Glomerular endothelial cell (primary cell): ENCODE data around the gene HOXA9. TPM values are rescaled to one million over a fixed set of nuclear protein-coding genes. Genes with fewer than 3 reads are reported as not detected.

ENCODE experiments used
- DNase-seq: peaks from one replicate; pipeline ENCODE4 v3.0.0-alpha.2; 2011; ENCODE audit warnings: low read depth, low spot score; ENCODE audit errors: extremely low read depth
- total RNA-seq: library from RNA; depleted of rRNA; stranded (reverse); fragments of >200 nt; gene quantifications from 2 replicates; pipeline ENCODE4 v1.2.3, GENCODE V29; 2015

The HOXA9 gene
- total RNA-seq, 1 donor from 2014 or later = 36.1 TPM

DNA sequence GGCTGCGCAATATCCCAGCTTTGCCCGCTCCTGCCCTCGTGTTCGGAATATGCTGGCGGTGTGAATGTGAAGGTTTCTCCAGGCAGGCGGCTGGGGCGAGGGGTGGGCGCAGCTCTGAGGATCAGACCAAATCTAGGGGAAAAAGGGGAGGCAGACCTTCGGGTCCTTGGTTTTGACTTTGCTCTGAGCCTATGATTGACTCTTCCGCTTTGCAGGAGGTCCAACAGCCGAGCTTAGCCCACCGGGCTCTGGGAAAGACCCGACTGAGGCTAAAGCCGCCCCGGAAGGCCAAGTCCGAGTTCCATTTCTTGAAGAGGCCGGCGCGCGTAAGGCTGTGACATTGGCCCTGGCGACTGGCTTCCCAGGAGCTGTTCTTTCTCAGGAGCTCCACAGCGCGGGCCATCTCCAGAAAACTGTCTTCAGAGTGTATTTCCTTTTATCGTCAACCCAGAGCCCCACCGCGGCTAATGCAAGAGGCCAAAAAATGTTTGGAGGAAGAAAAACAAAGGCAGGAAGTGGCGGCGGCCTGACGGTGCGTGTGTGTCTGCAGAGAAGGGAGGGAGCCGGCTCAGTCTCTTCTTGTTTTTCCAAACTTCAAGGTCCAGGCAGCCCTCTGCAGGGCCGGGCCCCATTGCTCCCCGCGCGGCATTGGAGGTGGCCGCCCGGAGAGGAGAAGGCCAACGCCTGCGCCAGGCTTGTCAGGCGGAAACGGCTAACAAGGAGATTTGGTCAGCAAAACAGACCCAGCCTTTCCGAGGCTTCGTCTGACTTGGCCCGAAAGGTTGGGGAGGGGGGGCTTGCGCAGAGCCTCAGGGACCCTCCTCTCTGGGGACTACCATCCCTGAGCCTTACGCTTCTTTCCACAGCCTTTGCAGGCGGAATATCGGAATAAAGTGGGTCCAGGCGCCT lies 23.3 kb upstream of the HOXA9 start:
- no peak for DNase-seq

DNA sequence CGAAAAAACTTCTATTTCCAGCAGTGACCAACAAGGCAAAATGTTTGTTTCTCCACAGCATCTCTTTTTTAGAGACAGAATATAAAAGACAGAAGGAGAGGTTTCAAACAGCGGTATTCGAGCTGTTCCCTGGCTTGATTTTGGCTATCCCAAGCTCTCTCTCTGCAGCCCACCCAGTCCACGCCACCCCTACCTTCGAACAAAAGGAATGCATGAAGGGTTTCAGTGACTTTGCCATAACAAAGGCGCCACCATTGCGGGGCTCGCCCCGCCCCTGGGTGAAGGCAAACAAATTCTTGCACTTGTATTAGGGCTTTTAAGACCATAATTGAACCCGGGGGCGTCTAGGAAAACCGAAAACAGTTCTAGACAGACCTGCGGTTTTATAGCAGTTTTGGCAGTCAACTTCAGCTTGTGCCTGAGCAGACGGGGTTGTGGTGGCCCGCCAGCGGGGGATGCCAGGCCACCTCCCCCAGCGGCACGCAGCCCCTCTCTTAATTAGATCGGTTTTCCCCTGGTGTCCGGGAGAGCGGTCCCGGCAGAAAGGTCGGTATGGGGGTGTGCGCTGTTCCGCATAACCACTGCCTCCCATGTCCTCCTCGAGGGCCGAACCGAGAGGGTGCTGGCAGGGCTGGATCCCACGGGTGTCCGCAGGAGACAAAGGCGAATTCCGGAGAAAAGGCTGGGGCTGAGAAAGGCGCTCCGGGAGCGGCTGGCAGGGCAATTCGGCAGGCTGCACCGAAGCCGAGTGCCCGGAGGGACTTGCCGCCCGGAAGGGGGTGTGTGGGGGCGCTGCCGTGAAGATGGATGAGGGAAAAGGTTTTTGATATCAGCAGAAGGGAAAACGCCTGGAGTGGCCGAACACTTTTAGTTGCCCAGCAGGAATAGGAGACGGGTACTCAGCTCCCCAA lies 22.4 kb upstream of the HOXA9 start:
- DNase-seq = no peak

DNA sequence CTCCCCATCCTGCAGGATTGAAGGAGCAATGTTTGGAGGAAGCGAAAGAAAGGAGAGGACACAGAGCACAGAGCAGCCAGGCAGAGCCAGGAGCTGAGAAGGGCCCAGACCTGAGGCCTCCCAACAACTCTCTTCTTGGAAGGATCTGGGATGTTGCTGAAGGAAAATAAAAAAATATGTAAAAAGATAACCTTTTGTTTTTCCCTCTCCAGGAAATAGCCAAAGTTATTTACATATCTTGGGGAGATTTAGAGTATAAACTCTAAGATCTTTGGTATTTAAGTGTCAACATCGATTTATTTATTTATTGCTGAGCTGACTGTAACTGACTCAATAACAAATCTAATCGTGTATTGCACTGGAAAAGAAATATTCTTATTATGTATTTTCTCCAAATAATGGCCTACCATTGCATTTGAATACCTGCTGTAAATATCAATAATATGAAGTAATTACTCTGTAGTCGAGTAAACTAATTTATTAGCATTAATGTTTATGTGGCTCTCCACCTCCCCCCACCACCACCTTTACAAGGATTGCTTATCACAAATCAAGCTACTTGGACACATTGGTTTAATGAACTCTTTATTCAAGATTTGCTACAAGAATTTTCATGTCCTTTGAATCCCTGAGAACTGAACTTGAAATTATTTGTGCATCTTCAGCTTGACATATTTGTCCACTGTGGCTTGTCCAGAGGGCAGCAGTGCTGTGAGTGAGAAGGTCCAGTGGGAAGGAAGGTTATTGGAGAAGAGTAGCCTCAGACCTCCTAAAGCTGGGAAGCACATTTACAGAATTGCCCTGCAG lies 21.5 kb upstream of the HOXA9 start:
- DNase-seq = no peak

DNA sequence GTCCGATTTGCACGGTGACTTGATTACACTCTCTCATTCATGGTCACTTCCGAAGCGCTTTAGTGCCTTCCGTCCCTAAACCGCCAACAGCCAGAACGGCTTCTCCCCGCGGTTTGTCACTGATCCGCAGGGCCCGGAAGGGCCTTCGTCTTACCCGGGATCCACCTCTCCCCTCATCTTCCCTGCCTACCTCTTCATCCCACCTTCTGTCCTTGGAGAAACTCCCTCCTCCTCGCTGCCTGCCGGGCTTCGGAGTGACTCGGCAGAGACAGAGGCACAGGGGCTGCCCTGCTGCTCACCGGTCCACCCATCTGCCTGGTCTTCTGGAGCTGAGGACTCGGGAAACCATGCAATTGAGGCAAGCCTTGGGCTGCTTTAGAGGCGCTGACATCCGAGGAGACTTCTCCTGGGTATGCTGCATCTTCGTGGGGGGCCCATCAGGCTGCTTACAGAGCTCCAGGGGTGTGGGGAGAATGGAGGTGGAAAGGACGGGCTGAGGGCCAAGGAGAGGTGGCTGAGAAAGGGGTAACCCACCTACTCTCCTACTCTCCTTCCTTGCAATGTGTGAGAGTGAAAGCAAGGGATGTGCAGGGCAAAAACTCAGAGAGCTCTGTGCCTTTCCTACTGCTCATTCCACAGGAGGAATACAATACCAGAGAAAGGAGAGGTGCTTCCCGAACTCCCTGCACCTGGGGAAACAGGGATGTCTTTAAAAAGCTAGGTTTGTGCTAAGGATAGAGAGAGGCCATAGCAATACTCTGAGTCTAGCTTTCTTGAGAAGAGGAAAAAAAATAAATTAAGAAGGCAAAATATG lies 20.7 kb upstream of the HOXA9 start:
- DNase-seq = no peak

DNA sequence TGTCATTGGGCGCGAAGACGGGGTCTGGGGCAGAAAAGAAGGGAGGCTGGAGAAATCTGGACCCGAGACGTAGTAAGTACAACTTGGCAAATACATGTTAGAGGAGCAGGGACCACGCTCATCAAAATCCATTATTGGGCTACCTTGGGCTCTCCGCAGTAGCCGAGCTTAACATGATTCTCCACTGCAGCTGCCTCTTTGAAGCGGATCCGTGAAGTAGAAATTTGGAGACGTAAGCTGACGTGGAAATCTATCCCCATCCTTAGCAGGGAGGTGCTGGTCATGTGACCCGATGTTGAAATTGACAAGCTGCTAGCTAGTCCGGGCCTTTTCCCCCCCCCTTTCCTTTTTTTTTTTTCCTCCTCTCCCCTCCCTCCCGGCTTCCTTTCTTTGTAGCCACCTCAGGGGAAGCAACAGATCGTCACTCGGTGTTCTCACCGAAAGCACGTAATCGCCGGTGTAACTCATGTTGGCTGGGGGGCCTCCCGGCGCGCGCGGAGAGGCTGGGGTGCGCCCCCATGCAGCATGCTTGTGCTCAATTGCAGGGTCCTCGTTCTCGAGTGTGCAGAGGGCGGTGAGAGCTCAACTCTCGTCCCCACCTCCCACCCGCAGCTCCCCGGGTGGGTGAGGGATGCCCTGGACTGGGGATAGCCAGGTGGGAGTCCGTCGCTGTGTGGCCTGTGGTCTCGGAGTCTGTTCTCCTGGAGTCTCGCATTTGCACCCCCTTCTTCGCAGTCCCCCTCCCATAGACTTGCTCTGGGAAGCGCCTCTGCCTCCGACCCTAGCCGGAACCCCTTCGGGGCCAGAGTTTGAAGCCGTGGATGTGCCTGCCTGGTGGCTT lies 19.9 kb upstream of the HOXA9 start, which contains the start of gene HOXA11:
Gene HOXA11, minus strand, starts transcription at position 220 of the 841 bp plus-strand sequence. Its CDS starts 88 bp downstream, at position 132.
- no peak for DNase-seq

DNA sequence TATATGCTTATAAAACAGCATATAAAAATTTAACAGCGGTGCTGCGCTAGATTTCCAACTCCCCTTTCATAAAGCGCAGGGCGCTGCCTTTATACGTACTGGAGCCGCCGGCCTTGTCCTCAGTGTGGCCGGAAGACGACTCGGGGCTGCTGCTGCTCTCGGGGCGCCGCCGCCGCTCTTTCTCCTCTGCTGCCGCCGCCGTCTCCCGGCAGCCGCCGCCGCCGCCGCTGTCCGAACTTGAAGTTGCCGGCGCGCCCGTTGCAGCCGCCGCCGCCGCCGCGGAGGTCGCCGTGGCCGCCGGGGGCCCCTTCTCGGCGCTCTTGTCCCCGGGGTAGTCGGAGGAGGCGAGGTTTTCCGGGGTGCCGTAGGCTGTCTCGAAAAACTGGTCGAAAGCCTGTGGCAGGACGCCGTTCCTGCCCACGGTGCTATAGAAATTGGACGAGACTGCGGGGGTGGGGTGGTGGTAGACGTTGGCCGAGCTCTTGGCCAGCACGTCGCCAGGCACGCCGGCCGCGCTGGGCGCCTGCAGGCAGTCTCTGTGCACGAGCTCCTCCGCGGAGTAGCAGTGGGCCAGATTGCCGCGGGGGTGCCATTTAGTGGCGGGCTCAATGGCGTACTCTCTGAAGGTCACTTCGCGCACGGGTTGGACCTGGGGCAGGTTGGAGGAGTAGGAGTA lies 19.1 kb upstream of the HOXA9 start:
- DNase-seq = no peak

DNA sequence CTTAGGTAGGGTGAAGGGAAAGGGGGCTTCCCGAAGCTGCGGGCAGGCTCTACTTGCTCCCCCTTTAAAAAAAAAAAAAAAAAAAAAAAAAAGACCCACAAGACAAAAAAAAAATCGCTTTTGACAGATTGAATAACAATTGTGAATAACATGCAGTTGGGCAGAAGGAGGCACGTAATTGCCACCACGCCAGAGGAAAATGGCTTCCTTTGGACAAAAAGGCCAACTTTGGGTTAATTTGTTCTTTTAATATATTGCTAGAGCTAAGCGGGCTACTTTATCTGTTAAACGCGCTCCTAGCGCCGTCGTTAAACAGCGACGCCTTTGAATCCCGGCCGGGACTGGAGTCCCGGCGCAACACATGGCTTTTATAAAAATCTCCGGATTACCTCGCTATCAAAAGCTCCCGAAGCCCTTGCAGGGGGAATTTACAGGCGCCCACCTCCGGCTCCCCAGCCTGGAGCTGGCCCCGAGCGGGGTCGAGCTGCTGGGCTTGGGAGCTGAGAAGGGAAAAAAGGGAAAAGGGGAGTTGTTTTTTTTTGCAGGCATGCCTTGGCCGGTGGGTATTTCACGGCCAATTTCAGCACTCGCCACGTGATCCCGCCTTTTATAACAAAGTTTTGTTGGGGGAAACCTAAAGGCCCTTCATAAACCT lies 18.5 kb upstream of the HOXA9 start:
- no peak for DNase-seq

DNA sequence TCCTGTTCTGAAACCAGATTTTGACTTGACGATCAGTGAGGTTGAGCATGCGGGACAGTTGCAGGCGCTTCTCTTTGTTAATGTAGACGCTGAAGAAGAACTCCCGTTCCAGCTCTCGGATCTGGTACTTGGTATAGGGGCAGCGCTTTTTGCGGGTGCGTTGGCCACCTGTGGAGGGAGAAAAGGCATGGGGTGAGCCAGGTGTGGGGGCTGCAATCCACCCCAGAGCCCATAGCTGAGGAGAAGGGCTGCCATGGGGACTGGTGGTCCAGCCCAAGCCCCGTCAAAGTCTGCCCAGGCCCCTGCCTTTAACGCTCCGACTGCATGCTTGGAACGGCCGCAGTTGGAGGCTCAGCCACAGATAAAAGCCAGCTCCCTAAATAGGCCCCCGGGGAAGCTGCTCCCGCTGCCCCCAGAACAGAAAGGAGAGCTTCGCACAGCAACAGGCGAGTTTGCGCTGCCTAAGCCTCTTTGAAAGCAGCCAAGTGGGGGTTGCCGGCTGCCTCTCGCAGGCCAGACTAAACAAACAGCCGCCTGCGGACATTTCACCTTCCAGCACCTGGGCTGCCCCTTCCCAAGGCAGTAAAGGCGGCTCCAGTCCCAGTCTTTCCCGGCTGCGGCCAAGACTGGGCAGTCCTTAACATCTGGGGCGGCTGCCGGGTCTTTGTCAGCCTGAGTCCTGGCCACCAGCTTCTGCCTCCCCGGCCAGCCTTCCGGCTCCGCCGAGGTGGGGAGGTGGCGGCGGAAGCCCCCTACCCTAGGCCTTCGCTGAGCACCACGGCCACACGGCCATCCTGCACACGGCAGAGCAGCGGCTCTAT lies 17.7 kb upstream of the HOXA9 start:
- DNase-seq = no peak

DNA sequence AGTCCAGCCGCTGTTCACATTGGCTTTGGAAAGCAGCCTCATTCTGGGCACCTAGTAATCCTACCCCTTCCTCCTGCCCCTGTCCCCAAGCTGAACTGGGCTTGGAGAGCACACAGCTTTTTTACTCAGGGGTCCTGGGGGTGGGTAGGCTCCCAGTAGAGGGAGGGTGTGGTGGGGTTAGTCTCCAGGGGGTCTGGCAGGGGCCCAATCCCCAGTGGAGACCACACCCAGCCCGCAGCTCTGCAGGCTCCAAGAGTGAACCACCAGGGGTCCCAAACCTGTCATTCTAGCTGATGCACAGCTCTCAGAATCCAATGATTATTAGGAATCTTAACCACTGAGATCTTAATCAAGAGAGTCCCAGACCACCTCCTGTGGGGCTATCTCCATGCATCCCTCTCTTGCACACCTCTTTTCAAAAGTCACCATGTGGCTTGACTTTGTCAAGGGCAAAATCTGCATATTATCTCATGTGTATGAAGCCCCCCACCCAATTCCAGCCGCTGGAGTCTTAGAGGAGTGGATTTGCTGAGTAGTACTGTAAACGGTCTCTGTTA lies 17.0 kb upstream of the HOXA9 start:
- no peak for DNase-seq

DNA sequence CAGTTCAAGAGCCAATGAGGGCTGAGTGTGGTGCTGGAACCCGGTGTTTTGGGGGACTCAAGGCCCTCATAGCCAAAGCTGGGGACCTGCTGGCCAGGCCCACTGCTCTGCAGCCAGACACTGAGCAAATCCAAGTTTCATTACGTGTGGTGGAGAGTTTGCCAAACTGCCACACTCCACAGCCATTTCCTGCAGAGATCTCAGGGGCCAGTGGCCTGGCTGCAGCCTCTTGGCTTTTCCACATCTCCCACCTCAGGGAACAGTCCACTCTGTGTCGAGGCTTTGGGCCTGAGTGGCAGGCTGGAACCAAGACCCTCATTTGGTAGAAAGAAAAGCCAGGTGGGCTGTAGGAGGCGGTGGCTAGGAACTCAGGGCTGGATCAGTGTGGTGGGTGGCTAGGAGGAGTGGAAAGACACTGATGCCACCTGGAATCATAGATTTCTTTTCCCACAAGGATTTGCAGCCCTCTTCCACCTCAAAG lies 16.5 kb upstream of the HOXA9 start:
- DNase-seq = no peak

DNA sequence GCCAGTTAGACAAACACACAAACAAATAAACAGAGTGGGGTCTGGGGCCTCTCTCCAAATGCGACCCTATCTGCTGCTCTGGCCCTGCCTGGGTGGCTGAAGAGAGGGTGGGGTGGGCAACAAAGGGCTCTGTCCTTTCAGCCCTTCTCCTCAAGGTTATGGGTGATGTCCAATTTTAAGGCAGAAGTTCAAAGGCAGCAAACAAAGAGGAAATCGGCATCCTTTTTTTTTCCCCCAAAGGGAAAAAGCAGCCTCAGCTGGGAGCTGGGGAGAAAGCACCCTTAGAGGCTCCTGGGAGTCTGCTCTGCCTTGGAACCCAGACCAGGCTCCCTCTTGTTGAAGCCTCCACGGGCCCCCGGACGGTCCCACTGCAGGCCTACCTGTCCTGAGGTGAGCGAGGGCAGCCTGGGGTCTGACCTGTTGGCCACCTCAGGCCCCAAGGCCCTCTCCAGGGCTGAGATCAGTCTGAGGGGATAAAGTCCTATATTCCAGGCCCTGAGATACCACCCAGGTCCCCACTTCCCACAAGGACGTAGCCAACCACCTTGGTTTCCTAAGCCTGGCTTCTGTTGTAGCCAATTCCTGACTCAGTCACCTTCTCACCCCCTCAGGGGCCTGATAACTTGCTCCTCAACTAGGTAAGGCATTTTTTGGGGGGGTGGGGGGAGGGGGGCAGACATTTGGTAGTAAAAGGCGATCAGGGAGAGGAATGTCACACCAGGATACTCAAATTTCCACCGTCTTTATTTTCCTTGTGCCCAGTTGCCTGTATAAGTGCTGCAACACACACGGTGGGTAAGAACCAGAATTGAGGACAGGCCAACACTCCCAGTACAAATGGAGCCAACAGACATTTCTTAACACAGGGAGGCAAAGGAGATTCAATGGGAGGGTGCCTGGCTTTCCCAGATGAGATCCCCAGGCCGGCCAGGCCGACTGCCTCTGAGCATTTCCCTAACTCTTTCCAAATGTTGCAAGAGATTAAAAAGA lies 15.4 kb upstream of the HOXA9 start:
- DNase-seq = no peak

DNA sequence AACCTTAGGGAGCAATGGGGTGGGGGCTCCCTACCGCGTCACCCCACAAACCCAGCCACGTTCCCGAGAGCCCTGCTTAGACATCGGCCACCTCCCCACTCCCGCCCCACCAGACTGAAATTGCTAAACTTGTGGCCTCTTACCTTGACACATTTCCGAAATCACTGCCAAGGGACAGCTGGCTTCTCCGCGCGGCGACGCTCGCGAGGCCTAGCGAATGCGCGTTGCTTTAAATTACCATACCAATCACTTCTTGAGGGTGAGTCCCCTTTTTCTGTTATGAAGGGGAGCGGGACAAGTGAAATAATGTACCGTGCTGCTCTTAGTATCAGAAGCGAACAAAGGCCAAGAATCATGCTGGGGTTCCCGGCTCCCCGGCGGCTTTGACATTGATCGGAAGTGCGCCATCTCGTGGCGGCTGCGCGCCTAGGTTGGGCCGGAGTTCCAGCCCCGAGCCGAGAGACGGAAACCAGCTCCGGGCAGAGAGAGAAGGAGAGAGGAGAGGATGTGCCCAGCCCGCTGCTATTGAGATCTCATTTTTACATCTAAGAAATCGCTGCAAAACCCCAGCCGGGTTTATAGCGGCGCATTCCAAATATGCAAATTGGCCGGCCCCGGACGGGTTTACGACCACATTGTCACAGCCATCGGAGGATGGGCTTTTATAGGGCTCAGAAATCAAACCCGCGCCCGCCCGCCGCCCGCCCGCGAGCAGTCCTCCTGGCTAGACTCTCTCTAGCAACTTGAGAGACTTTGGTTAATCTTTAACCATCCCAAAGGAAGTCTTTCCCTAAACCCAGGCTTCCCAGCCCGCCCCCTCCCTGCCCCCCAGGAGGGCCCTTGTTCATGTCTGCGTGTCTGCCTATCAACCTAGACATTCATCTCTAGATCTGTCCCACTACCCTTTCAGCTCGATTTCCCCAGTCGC lies 14.4 kb upstream of the HOXA9 start:
- DNase-seq = no peak

DNA sequence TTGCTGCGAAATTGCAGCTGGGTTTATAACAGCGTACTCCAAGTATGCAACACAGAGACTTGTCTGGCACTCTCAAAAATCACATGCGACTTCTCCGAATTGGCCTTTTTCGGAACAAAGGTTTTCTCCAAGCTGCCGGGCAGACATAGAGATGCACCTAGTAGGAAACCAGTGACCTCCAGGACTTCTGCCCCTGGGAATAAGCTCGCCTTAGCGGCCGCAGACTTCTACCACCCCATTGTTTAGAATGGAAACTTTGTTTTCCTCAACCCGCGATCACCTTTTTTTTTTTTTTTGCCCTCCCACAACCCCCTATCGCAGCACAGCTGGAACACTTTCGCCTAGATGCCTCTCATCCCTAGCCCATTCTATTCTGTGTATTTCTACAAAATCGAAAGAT lies 13.7 kb upstream of the HOXA9 start:
- DNase-seq = no peak

DNA sequence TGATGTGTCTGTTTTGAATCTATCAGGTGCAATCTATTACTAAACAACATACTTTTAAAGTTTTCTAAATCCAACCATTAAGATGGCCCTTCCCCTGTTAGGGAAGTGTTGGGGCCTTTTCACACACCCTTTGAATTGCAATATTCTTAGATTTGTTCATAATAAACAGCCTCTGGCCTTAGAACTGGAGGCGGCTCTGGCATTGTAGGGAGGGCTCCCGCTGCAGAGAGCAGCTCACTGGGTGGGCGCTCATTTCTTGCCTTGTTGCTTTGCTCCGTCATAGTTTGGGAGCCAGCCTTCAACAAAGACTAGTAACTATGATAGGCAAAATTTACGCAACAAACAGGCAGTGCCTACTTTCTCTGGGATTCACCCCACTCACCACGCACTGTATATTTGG lies 13.0 kb upstream of the HOXA9 start:
- DNase-seq = no peak
